NCI-H1417 (cell line): ENCODE data around the gene OBSCN.

ENCODE experiments used
- DNase-seq, 3 experiments: peaks; one replicate each; lab custom pipeline; 2025; lab: John Stamatoyannopoulos, UW

The OBSCN gene

DNA sequence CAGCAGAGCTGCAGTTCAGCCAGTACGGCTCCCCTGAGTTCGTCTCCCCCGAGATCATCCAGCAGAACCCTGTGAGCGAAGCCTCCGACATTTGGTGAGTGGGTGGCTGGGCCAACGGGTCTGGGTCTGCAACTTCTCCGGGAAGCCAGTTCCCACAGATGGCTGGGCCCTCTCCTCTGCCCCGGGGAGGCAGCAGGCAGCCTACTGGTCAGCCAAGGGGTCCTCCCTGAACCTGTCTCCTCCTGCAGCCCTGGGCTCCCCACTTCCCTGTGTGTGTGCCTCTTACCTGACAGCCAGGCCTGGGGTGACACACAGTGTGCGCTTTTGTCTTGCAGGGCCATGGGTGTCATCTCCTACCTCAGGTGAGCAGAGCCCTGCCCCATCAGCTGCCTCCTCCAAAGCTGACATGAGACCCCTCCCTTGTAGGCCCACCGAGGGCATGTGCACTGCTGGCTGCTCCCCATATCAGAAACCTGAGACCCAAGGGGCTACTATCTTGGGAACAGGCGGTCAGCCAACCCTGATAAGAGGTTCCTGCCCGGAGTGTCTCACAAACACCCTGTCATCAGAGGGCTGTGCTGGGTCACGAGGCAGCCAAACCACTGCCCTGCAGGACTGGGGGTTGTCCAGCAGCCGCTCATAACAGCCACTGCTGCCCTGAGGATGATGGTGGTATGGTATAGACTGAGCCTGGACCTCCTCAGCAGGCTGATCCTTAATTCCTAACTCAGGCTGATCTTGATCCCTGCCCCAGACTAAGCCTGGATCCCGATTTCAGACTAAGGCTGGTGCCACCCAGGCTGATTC, 161.2 kb downstream of the OBSCN start:
- DNase-seq, result no peak

DNA sequence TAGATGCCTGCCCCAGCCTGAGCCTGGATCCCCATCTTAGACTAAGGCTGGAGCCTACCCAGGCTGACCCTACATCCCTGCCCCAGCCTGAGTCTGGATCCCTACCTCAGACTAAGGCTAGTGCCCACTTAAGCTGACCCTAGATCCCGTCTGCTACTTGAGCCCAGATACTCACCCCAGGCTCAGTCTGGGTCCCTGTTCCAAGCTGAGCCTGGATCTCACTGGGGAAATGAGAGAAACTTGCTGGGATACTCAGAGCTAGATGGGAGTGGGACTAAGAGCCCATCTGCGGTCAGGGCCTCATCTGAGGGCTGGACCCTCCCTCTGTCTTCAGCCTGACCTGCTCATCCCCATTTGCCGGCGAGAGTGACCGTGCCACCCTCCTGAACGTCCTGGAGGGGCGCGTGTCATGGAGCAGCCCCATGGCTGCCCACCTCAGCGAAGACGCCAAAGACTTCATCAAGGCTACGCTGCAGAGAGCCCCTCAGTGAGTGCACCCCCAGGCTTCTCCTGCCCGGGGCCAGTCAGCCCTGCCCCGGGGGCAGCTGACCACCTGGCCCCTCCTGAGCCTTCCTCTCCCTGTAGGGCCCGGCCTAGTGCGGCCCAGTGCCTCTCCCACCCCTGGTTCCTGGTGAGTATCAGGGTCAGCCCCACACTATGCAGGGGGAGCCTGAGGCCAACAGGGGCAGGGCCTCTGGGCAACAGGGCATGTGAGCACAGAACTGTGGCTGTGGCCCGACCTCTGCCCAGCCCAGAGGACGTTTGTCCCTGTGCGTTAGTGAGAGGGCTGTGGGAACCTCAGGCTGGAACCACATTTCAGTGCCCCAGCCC, 162.0 kb downstream of the OBSCN start:
- no peak for DNase-seq

DNA sequence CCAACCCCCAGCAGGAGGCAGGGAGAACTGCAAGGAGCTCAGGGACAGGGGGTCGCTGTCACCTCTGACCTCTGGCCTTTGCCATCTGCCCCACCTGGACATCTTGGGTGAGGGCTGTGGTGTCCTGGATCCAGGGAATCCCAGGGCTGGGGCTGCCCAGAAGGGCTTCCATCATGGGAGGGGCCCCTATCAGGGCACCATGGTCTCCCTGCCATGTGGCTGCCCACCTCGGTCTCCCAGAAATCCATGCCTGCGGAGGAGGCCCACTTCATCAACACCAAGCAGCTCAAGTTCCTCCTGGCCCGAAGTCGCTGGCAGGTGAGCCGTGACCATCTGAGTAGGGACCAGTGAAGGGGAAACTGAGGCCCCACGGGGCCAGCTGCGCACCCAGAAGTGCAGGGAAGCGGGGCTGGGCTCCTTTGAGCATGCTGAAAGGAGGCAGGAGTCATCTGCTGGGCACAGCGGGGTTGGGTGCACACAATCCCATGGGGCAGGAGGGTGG, 162.6 kb downstream of the OBSCN start:
- DNase-seq, result no peak

DNA sequence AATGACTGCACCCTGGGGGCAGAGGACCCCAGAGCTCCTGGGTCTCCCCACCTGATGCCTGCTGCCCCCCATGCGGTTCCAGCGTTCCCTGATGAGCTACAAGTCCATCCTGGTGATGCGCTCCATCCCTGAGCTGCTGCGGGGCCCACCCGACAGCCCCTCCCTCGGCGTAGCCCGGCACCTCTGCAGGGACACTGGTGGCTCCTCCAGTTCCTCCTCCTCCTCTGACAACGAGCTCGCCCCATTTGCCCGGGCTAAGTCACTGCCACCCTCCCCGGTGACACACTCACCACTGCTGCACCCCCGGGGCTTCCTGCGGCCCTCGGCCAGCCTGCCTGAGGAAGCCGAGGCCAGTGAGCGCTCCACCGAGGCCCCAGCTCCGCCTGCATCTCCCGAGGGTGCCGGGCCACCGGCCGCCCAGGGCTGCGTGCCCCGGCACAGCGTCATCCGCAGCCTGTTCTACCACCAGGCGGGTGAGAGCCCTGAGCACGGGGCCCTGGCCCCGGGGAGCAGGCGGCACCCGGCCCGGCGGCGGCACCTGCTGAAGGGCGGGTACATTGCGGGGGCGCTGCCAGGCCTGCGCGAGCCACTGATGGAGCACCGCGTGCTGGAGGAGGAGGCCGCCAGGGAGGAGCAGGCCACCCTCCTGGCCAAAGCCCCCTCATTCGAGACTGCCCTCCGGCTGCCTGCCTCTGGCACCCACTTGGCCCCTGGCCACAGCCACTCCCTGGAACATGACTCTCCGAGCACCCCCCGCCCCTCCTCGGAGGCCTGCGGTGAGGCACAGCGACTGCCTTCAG, 163.3 kb downstream of the OBSCN start:
- peak in 2 of 3 experiments; percentile 58 to 60 for DNase-seq

DNA sequence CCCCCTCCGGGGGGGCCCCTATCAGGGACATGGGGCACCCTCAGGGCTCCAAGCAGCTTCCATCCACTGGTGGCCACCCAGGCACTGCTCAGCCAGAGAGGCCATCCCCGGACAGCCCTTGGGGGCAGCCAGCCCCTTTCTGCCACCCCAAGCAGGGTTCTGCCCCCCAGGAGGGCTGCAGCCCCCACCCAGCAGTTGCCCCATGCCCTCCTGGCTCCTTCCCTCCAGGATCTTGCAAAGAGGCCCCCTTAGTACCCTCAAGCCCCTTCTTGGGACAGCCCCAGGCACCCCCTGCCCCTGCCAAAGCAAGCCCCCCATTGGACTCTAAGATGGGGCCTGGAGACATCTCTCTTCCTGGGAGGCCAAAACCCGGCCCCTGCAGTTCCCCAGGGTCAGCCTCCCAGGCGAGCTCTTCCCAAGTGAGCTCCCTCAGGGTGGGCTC, 163.9 kb downstream of the OBSCN start:
- DNase-seq, result no peak

DNA sequence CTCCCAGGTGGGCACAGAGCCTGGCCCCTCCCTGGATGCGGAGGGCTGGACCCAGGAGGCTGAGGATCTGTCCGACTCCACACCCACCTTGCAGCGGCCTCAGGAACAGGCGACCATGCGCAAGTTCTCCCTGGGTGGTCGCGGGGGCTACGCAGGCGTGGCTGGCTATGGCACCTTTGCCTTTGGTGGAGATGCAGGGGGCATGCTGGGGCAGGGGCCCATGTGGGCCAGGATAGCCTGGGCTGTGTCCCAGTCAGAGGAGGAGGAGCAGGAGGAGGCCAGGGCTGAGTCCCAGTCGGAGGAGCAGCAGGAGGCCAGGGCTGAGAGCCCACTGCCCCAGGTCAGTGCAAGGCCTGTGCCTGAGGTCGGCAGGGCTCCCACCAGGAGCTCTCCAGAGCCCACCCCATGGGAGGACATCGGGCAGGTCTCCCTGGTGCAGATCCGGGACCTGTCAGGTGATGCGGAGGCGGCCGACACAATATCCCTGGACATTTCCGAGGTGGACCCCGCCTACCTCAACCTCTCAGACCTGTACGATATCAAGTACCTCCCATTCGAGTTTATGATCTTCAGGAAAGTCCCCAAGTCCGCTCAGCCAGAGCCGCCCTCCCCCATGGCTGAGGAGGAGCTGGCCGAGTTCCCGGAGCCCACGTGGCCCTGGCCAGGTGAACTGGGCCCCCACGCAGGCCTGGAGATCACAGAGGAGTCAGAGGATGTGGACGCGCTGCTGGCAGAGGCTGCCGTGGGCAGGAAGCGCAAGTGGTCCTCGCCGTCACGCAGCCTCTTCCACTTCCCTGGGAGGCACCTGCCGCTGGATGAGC, 164.5 kb downstream of the OBSCN start:
- no peak for DNase-seq

DNA sequence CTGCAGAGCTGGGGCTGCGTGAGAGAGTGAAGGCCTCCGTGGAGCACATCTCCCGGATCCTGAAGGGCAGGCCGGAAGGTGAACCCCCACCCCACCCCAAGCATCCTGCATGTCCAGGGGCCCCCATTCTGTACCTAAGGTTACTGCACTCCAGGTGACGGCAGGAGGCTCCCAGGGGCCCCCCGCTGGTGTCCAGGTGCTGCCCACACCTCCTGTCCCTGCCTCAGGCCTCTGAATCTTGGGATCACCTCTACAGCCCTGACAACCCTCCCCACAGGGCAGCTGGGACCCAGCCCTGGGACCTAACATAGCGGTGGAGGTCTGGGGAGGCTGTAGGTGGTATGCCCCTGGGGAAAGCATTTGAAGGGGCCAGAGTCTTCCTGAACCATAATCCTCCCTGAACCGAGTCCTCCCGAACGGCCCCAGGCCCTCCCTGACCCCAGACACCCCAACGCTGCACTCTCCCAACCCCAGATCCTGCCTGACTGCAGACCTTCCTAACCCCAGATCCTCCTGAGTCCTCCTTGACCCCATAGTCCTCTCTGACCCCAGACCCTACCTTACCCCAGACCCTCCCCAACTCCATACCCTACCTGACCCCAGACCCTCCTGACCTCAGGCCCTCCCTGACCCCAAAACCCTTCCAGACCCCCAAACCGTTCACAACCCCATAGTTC, 165.3 kb downstream of the OBSCN start:
- DNase-seq, result no peak

DNA sequence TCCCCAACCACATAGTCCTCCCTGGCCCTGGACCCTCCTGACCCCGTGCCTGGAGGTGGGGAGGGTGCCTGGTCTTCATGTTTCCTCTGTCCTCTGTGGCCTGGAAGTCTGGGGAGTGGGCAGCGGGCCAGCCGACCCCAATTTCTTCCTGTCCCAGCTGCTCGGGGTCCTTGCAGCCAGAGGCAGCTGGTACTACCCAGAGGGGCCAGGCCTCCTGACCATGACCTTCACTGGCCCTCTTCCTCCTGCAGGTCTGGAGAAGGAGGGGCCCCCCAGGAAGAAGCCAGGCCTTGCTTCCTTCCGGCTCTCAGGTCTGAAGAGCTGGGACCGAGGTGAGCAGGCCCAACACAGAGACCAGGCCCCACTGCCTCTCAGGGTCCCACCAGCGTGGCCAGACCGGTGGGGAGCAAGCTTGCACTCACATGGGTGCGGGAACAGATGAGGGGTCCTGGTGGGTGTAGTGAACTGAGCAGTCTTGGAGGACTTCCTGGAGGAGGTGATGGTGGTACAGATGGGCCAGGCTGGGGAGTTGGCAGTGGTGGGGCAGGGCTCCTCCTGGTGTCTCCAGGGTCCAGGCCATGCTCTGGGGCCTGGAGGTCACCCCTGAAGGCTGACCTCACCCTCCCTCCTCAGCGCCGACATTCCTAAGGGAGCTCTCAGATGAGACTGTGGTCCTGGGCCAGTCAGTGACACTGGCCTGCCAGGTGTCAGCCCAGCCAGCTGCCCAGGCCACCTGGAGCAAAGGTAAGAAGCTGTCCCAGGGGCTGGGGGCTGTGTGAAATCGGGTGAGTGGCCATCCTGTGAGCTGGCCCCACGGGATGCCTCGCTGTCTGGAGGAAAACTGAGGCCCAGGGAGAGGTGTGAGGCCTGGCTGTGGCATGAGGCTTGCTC, 166.1 kb downstream of the OBSCN start:
- no peak for DNase-seq

DNA sequence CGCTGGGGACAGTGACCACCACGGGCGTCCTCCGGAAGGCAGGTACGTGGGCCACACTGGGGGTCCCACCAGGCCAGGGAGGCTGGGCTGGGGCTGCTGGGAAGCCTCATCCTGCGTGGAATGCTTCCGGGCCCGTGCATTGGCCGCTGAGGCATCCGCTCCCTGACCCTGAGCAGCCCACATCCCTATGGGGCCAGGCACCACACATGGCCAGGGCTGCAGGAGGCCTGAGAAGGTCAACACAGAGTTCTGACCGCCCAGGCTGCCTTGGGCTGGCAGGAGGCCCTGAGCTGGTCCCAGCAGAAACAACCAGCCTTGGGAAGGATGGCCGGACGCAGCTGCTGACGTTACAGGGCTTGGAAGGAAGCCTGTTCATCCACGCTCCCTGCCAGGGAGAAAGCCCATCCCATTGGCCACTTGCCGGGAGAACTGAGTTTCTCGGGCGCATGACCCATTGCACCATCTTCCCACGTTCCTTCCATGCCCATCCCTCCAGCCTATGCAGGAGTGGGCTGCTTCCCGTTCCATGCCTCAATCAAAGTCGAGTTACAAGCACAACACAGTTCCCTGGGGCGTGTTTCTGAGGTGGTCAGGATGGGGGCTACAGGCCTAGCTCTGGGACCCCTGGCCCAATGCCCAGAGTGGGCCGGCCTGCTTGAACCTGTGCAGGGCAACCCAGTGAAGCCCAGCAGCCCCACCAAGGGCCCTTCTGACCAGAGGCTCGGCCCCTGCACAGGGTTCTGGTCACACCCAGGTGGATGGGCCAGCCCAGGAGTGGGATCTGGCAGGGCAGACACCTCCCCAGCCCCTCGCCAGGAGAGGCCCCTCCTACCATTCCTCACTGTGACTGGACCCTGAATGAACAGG, 167.1 kb downstream of the OBSCN start:
- no peak for DNase-seq

DNA sequence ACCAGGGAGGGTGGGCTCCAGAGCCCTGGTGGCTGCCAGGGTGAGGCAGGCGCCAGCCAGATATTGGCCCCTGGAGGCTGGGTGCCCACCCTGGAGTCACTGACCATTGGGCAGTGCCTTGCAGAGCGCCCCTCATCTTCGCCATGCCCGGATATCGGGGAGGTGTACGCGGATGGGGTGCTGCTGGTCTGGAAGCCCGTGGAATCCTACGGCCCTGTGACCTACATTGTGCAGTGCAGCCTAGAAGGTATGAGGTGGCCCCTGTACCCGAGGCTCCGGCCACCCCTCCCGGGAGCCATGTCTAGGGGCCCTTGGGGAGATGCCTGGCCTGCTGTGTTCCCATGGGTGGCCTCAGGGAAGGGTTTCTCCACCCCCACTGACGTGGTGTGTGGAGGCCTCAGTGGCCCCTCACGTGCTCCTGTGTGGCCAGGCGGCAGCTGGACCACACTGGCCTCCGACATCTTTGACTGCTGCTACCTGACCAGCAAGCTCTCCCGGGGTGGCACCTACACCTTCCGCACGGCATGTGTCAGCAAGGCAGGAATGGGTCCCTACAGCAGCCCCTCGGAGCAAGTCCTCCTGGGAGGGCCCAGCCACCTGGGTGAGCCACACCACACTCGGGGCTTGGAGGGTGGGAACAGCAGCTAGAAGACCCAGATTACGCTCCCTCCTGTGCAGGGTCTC, 167.9 kb downstream of the OBSCN start:
- no peak for DNase-seq

DNA sequence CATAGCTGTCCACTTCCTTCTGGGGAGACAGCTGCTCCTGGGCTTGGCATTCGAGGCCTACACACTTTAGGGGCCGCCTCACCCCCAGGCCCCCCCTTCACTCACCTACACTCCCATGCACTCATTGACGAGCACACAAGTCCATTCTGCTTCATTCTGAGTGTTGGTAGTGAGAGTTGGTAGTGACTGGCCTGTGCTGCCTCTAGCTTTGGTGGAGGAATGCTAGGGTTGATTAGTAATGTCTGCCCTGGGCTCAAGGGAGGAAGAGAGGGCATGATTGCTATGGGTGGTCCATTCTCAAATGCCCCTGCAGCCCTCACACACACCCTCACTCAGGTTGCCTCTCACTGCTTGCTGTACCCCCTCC, 168.4 kb downstream of the OBSCN start:
- no peak for DNase-seq

DNA sequence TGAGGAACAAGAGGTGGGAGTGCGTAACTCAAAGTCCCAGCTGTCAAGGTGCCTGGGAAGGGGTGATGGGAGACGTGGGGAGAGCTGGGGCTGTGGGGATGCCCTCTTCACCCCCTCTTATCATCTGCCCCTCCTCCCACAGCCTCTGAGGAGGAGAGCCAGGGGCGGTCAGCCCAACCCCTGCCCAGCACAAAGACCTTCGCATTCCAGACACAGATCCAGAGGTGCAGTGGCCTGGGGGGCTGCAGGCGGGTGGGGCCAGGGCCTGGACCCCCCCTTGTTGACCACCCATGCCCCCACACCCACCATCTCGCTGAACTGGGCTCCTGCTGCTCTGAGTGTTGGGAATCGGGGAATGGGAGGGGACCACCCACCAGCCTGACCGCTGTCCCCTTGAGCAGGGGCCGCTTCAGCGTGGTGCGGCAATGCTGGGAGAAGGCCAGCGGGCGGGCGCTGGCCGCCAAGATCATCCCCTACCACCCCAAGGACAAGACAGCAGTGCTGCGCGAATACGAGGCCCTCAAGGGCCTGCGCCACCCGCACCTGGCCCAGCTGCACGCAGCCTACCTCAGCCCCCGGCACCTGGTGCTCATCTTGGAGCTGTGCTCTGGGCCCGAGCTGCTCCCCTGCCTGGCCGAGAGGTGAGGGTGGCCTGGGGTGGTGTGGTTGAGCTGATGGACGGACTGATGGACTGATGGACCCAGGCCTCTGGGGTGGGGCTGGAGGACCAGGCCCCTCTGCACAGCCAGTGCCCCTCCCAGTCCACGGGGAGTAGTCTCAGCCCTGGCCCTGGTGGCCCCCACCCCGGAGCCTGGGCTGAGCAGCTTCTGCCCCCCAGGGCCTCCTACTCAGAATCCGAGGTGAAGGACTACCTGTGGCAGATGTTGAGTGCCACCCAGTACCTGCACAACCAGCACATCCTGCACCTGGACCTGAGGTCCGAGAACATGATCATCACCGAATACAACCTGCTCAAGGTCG, 169.1 kb downstream of the OBSCN start:
- no peak for DNase-seq

DNA sequence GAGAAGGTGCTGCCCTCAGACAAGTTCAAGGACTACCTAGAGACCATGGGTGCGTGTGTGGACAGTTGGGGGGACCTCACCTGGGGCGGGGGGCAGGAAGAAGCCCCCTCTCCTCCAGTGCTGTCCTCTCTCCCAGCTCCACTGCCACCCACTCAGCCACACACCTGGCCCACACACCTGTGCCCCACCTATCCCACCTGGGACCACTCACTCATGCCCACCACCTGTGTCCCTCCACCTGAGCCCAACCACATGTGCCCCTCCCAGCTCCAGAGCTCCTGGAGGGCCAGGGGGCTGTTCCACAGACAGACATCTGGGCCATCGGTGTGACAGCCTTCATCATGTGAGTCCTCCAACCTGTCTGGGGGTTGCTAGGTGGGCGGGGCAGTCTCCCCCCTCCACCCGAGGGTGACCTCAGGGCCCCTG, 169.8 kb downstream of the OBSCN start:
- DNase-seq, result no peak

DNA sequence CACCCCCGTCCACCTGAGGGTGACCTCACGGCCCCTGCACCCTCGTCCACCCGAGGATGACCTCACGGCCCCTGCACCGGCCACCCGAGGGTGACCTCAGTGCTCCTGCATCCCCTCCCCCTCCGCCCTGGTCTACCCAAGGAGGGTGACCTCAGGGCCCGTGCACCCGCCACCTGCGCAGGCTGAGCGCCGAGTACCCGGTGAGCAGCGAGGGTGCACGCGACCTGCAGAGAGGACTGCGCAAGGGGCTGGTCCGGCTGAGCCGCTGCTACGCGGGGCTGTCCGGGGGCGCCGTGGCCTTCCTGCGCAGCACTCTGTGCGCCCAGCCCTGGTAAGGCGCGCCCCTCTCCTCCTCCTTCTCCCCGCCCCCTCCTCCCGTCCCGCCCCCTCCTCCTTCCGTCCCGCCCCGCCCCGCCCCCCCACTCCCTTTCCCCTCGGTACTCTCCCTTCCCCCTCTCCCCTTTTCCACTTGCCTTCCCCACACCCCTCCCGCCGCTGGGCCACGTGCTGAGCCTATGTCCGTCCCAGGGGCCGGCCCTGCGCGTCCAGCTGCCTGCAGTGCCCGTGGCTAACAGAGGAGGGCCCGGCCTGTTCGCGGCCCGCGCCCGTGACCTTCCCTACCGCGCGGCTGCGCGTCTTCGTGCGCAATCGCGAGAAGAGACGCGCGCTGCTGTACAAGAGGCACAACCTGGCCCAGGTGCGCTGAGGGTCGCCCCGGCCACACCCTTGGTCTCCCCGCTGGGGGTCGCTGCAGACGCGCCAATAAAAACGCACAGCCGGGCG, 170.4 kb downstream of the OBSCN start:
- peak in 2 of 3 experiments; percentile 82 to 88 for DNase-seq

DNA sequence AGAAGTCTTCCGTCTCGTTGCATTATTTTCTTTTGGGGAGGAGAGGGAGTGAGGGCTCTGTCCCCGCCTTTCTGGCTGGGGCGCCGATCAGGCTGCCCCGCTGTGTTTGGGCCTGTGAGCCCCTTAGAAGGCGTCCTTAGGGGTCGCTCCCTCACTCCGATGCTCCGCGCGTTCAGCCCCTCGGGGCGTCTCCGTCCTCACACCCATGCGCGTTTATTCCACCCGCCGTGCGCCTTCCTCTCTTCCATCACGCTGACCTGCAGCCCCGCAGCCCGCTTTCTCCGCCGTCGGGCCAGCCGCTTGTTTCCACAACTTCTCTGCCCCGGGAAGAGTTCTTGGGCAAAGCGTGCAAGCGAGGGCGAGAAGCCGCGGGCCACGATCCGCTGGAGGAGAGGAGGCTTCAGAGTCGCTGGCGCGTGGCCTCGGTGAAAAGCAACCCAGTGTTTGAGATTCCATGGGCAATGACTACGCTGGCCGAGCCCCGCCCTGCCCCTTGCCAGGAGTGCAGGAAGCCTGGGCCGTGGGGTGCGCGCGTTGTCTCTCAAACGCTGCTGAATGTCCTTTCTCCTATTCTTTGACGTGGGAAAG, 171.1 kb downstream of the OBSCN start:
- DNase-seq, result peak in 2 of 3 experiments; percentile 0 to 75

DNA sequence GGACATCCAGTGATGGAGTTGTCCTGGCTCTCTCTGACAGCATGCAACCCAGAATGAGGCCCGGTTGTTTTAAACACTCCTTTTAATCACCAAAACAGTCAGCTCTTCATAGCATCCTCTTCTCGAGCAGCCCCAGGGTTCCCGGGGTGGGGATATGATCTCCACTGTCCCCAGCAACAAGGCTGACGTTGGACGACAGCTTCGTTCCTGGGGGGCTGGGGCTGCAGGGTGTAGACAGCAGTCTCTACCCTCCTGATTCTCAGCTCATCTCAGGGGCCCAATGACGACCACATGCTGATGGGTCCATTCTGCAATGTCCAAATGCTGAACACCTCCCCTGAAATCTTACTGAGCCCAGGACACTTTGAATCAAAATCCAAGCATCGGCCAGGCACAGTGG, 171.8 kb downstream of the OBSCN start:
- no peak for DNase-seq
